ENCODE measurements around the gene SEPTIN5.
"Not testable (repeated sequence)": the region's sequence is repeated elsewhere in the genome, so short reads cannot be mapped to it uniquely, and the experiment has no call there.

The SEPTIN5 gene

DNA sequence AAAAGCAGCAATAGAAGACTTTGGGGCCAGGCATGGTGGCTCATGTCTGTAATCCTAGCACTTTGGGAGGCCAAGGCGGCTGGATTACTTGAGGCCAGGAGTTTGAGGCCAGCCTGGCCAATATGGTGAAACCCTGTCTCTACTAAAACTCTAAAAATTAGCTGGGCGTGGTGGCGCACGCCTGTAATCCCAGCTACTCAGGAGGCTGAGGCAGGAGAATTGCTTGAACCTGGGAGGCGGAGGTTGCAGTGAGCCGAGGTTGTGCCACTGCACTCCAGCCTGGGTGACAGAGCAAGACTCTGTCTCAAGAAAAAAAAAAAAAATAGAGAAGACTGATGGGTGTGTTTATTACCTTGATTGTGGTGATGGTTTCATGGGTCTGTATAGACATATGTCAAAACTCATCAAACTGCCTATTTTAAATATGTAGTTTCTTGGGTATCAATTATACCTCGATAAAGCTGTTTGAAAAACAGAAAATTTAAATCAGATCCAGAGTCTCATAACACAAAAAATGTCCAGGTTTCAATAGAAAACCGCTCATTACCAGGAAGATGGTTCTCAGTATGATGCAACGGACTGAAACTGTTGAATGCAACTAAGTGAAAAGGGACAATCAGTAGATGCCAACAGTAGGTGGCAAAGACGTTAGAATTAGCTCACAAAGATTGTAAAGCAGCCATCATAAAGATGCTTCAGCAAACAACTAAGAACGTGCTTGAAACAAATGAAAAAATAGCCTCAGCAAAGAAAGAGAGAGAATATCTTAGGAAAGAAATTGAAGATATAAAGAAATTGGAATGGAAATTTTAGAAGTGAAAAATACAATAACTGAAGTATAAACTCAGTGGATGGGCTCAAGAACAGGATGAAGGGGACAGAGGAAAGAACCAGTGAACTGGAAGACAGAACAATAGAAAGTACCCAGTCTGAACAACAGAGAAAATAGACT lies 33.1 kb upstream of the SEPTIN5 start:
- DNase-seq (ENCODE audit: low read depth in 3 of 3, low spot score in 1 of 3) = no peak

GRCh38 chr22:19681863-19682245 lies 32.4 kb upstream of the SEPTIN5 start:
- DNase-seq (ENCODE audit: low read depth in 3 of 3, low spot score in 1 of 3) = no peak

DNA sequence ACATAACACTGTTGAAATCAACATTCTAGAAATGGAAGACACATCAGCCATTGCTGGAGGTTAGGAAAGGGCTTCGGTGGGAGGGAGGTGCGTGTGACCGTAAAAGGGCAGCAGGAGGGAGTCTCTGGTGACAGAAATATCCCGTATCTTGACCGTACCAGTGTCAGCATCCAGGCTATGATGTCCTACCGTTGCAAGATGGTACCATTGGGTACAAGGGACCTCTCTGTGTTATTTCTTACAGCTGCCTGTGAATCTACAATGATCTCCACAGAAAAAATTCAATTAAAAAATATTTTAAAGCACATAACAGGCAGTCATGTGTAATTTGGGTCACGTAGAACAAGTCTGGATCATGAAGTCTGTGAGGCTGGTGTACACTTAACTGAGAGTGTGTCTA lies 27.4 kb upstream of the SEPTIN5 start:
- no peak for DNase-seq (ENCODE audit: low read depth in 3 of 3, low spot score in 1 of 3)

DNA sequence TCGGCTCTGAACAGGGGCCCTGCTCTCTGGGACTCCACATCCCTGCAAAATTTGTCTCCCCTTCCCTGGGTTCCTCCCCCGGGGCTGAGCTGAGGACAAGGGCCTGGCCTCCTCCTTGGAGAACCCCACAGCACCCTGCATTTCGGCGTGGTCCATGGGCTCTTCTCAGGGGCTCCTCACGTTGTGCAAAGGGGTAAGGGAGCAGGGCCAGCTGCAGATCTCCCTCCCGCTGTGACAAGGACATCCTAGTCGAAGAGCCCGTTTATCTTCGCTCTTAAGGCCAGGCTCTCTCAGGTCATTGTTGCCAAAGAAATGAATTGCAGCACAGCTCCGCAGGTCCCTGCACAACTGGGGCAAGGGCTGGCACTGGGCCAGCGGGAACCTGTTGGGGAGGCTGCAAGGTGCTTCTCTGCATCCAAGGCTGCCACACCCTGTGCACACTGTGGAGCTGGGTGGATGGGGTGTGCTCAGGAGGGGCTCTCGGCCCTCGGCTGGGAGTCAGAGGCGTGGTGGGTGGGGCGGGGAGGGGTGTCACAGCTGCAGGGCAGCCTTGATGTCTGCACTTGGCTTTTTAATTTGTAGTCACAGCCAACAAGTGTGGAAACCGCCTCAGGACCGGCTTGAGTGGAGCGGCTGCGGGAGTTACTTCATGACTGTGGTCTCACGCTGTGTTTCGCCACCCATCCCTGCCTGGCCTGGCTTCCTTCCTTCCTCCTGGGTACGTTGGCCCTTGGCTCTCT lies 26.6 kb upstream of the SEPTIN5 start:
- no peak for DNase-seq (ENCODE audit: low read depth in 3 of 3, low spot score in 1 of 3)

- no peak for DNase-seq (ENCODE audit: low read depth in 3 of 3, low spot score in 1 of 3)
Observed at GRCh38 chr22:19688301-19689290, 25.7 kb upstream of the SEPTIN5 start.

GRCh38 chr22:19689408-19689807 lies 24.9 kb upstream of the SEPTIN5 start:
- DNase-seq (ENCODE audit: low read depth in 3 of 3, low spot score in 1 of 3) = no peak

DNA sequence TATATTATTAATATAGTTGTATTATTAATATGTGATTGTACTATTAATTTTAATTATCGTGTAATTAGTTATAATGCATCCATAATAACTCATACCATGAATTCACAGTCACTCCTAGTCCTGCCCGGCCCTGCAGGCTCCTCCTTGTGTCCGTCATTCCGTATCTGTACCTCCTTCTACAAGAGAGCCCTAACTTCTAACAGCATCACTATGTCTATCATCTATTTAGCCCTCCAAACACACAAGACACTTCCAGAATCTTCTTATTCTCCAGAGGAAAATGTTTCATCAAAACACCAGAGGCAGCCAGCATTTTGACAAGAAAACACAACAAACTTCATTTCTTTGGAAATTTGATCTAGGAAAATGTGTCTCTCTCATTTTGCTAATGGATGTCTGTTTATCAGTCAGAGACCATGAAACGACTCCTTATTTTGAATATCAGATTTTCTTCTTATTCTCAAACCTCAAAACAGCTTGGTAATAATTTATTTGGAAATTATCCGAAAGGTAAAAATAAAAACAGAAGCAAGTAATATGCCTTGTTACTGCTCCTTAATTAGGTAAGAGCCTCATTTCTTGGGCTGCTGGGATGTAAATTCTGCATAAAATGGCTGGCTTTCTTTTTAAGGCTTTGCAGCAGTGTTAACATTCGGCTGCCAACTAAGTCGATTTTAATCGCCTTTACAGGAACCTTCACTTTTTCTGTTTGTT lies 23.1 kb upstream of the SEPTIN5 start:
- no peak for DNase-seq (ENCODE audit: low read depth in 3 of 3, low spot score in 1 of 3)

GRCh38 chr22:19691721-19692341 lies 22.5 kb upstream of the SEPTIN5 start:
- DNase-seq (ENCODE audit: low read depth in 3 of 3, low spot score in 1 of 3) = no peak

- DNase-seq (ENCODE audit: low read depth in 3 of 3, low spot score in 1 of 3) = no peak
Observed at GRCh38 chr22:19693581-19693980, 20.7 kb upstream of the SEPTIN5 start.

GRCh38 chr22:19693981-19694670 lies 20.2 kb upstream of the SEPTIN5 start:
- no peak for DNase-seq (ENCODE audit: low read depth in 3 of 3, low spot score in 1 of 3)

DNA sequence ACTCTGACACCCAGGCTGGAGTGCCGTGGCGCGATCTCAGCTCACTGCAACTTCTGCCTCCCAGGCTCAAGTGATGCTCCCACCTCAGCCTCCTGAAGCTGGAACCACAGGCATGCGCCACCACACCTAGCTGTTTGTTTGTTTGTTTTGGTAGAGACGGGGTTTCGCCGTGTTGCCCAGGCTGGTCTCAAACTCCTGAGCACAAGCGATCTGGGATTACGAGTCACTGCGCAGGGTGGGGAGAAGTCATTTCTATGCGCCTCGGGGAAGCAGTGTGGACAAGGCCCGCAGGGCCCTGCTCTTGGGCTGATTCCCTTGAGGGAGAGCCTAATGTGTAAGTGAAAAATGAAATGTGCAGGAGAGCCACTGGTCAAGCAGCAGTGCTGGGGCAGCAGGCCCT lies 19.6 kb upstream of the SEPTIN5 start:
- no peak for DNase-seq (ENCODE audit: low read depth in 3 of 3, low spot score in 1 of 3)

DNA sequence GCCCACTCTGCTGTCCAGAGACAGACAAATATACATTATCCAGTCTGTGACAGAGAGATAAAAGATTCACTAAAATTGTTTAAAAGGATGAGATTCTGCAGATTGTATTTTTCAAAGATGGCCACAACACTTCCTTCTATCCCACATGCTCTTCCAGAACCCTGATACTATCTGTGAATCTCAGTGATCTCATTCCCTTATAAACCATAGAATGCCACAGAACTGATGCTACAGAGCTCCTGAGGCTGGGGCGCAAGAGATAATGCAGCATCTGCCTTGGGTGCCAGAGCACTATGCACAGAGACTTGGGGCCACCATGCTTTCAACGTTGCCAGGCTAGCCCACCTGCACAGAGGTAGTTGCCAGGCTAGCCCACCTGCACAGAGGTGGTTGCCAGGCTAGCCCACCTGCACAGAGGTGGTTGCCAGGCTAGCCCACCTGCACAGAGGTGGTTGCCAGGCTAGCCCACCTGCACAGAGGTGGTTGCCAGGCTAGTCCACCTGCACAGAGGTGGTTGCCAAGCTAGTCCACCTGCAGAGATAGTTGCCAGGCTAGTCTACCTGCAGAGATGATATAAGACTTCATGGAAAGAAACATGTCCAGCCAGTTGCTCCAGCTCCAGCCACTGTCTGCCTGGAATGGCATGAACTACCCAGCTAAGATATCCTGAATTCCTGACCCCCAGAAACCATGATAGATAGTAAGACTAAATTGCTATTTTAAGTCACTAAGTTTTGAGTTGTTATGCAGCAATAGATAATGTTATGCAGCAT lies 17.6 kb upstream of the SEPTIN5 start:
- no peak for DNase-seq (ENCODE audit: low read depth in 3 of 3, low spot score in 1 of 3)

- not testable (repeated sequence) for DNase-seq (ENCODE audit: low read depth in 3 of 3, low spot score in 1 of 3)
Observed at GRCh38 chr22:19697871-19698270, 16.4 kb upstream of the SEPTIN5 start.

DNA sequence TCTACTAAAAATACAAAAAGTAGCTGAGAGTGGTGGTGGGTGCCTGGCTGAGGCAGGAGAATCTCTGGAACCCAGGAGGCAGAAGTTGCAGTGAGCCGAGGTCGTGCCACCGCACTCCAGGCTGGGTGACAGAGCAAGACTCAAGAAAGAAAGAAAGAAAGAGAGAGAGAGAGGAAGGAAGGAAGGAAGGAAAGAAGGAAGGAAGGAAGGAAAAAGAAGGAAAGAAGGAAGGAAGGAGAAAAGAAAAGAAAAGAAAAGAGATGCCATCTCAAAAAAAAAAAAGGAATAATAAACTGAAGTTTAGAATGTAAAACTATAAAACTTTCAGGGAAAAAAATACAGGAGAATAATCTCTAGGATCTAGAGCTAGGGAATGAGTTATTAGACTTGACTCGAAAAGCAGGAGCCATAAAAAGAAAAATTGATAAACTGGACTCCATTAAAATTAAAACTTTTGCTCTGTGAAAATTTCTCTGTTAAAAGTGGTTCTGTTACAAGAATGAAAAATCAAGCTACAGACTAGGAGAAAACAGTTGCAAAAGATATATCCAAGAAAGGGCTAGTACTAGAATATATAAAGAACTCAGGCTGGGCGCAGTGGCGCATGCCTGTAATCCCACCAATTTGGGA lies 13.4 kb upstream of the SEPTIN5 start:
- DNase-seq (ENCODE audit: low read depth in 3 of 3, low spot score in 1 of 3) = no peak

- DNase-seq (ENCODE audit: low read depth in 3 of 3, low spot score in 1 of 3) = no peak
Observed at GRCh38 chr22:19701420-19702145, 12.7 kb upstream of the SEPTIN5 start.

DNA sequence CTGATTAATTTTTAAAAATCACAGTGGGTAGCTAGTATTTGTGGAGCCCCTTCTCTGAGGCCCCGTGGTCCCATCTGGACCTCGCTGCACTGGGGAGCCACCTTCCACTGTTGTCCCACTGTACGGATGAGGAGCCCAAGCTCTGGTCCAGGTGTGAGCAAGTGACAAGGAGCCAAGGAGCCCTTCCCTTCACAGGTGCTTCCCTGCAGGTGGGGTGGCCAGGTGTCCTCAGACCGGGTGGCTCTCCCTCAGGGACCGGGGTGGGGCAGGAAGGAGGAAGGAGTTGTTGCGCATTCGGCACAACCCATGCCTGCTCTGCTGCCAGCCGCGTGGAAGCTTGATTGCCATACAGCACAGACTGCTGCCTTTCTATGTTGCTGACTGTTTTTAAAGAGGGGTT lies 10.4 kb upstream of the SEPTIN5 start:
- DNase-seq (ENCODE audit: low read depth in 3 of 3, low spot score in 1 of 3) = no peak

DNA sequence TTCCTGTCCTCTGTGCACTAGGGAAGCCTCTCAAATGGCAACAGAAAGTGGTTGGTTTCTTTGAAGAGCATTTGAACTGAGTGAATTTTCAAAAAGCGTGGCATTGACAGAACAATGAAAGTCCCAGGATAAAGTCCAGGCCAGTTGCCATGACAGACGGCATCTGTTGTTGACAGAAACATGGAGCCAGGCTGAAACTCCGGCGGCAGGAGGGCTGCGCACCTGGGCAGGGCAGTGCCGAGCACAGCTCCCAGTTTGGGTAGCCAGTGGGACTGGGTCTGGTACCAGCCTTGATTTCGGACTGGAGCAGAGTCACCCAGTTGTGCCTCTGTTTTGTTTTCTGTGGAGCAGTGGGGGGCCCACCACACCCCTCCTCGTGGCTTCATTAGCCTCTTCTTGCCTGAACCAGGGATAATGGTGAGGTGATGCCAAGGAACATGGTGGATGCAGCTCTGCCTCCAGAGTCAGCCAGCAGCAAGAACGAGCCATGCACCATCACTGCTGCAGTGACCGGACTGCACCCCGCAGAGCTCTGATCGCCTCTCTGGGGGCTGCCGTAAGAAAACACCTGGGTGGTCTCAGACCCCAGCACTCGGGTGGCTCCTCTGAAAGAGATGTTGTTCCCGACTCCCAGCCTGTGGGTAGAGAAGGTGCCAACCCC lies 9.8 kb upstream of the SEPTIN5 start:
- no peak for DNase-seq (ENCODE audit: low read depth in 3 of 3, low spot score in 1 of 3)

Data from stimulated activated CD4-positive, alpha-beta T cell treated with anti-CD3 and anti-CD28 coated beads, TNF-alpha, amount 100 ng/mL, for 1 hour (primary cell).